GM21576 (cell line): ENCODE results near the gene HOMER2.

Experiments
- ATAC-seq: cut with Tn5 transposase; IDR thresholded peaks from one replicate; pipeline ENCODE4 v1.9.1; 2021; ENCODE audit warnings: mild to moderate bottlenecking, moderate library complexity; ENCODE audit not compliant: unreplicated experiment

HOMER2 gene

GRCh38 chr15:82805994-82806406 is 146.5 kb downstream of the HOMER2 start, which contains the start of gene FSD2:
TSS of gene FSD2 (minus strand) at chr15:82806069. CDS start at chr15:82787390, 18,679 bp downstream.
- ATAC-seq, result peak; percentile 59

- no peak for ATAC-seq
Measured at GRCh38 chr15:82804575-82804949, 148.0 kb downstream of the HOMER2 start.

- no peak for ATAC-seq
Measured at GRCh38 chr15:82803793-82804574, 148.5 kb downstream of the HOMER2 start.

GRCh38 chr15:82802497-82802896 is 150.0 kb downstream of the HOMER2 start:
- ATAC-seq, result no peak

- no peak for ATAC-seq
Measured at GRCh38 chr15:82799183-82799841, 153.2 kb downstream of the HOMER2 start.
